ENCODE measurements around the gene SMS.

Gene SMS

DNA sequence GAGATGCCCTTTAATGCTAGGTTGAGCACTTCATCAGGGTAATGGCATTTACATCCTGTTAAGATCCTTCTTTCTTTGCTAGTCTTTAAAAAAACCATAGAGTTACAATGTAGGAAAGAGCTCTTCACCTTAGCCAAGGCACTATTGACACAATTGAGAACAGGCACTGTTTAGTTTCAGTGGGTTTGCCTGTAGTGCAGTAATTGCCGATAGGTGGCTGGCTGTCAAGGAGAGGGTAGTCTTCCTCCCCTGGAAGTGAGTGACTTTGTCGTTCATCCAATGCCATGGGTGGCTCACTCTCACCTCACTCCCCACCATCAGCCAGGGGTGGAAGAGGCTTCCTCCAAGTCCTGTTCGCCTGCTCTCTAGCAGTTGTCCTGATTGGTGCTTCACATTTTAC is 34.7 kb downstream of the SMS start:
- in situ Hi-C loops (cut with MboI; ENCODE audit: low sequenced_read_pairs) = no loop called here

GRCh38 chrX:21975812-21976211 is 35.3 kb downstream of the SMS start:
- in situ Hi-C loops (cut with MboI; ENCODE audit: low sequenced_read_pairs) = no loop called here

- in situ Hi-C loops (cut with MboI; ENCODE audit: low sequenced_read_pairs) = no loop called here
Measured at GRCh38 chrX:21978346-21978745, 37.8 kb downstream of the SMS start.

DNA sequence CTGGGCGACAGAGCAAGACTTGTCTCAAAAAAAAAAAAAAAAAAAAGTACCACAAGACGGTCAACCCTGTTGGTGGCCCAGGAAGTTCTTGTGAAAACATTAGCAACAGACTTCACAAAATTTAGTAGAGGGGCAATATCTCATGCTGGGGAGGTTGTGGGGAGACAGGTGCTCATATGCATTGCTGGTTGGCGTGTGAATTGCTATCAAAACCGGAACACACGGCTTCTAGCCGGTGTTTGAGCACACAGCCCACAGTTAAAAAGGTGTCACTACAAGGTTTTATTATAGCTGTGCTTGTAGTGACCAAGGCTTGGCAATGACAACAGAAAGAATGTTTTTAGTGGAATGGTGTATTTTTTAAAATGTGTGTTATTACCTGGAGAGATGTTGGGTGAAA is 41.8 kb downstream of the SMS start:
- in situ Hi-C loops (cut with MboI; ENCODE audit: low sequenced_read_pairs) = no loop called here

GRCh38 chrX:21985332-21985777 is 44.8 kb downstream of the SMS start:
- in situ Hi-C loops (cut with MboI; ENCODE audit: low sequenced_read_pairs) = no loop called here

DNA sequence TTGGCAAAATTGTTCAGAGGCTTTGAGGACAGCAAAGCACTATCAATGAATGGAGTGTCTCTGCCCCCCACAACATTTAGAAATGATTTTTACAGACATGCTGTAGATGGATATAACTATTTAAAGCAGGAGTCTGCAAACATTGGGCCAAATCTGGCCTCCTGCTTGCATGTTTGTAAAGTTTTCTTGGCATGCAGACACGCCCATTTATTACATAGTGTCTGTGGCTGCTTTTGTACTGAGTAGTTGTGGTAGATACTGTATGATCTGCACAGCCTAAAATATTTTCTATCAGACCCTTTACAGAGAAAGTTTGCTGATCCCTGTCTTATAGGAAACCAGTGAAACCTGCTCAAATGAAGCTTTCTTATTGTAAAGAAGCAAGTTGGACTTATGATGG is 46.1 kb downstream of the SMS start:
- in situ Hi-C loops (cut with MboI; ENCODE audit: low sequenced_read_pairs) = no loop called here

DNA sequence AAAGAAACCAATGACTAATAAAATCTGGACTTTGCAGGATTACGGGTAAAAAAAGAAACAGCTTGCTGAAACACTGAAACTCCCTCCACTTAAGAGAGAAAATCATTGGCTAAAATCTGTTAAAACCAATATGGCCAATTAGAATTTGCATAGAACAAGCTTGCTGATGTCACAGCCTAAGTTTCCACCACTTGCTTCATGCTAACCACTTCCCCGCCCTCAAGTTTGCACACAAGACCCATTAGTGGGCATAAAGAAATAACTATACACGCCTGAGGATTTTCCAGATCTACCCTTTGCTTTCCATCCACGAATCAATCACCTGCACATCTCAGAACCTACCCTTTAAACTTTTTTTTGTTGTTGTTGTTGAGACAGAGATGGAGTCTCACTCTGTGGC is 48.9 kb downstream of the SMS start:
- in situ Hi-C loops (cut with MboI; ENCODE audit: low sequenced_read_pairs) = no loop called here

GRCh38 chrX:21990832-21991231 is 50.3 kb downstream of the SMS start:
- in situ Hi-C loops (cut with MboI; ENCODE audit: low sequenced_read_pairs) = no loop called here

- in situ Hi-C loops (cut with MboI; ENCODE audit: low sequenced_read_pairs) = no loop called here
Measured at GRCh38 chrX:21991504-21991903, 51.0 kb downstream of the SMS start.

DNA sequence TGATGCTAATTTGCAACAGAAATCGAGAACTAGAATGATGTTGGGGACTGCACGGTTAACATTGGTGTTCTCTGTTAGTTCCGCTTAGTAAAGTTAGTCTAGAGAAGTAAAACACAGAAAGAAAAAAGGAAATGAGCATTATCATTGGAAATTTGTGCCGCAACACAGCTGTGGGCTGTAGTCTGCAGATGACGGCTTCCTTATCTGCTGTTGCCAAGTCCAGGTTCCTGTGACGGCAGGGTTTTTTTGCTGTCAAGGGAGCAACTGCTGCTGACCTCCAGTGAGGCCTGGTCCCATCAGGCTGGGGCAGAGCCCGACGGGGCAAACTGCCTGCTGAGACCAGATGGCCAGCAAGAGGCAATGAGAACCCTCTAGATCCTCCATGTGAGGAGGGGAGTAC is 52.8 kb downstream of the SMS start:
- in situ Hi-C loops (cut with MboI; ENCODE audit: low sequenced_read_pairs) = no loop called here

DNA sequence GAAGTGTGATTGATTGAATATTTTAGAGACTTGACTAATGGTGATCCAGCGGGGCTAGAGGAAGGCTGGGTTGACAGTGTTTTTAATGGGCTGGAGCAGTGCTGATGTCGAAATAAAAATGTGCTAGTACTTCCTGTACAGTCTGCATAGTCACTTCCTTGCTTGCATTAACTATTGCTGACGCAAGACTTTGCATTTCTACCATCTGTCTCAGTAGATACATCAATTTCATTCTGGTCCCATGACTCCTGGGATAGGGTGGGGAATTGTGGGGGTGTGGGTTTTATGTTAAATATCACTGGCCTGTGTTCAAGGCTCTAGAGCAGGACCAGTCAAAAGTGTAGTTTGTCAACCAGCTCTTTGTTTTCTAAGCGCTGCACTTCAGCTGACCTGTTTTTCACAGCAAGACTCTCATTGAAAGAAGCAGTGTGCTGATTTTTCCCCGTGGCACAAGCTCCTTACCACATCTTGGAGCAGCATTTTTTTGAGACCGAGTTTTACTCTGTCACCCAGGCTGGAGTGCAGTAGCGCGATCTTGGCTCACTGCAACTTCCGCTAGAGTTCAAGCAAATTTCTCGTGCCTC is 56.5 kb downstream of the SMS start:
- in situ Hi-C loops (cut with MboI; ENCODE audit: low sequenced_read_pairs) = no loop called here

- in situ Hi-C loops (cut with MboI; ENCODE audit: low sequenced_read_pairs) = no loop called here
Measured at GRCh38 chrX:21998037-21998436, 57.5 kb downstream of the SMS start.

GRCh38 chrX:22004866-22005265 is 64.4 kb downstream of the SMS start:
- in situ Hi-C loops (cut with MboI; ENCODE audit: low sequenced_read_pairs) = no loop called here

- in situ Hi-C loops (cut with MboI; ENCODE audit: low sequenced_read_pairs) = no loop called here
Measured at GRCh38 chrX:22012051-22012450, 71.5 kb downstream of the SMS start.

- in situ Hi-C loops (cut with MboI; ENCODE audit: low sequenced_read_pairs) = no loop called here
Measured at GRCh38 chrX:22012931-22013330, 72.4 kb downstream of the SMS start.

DNA sequence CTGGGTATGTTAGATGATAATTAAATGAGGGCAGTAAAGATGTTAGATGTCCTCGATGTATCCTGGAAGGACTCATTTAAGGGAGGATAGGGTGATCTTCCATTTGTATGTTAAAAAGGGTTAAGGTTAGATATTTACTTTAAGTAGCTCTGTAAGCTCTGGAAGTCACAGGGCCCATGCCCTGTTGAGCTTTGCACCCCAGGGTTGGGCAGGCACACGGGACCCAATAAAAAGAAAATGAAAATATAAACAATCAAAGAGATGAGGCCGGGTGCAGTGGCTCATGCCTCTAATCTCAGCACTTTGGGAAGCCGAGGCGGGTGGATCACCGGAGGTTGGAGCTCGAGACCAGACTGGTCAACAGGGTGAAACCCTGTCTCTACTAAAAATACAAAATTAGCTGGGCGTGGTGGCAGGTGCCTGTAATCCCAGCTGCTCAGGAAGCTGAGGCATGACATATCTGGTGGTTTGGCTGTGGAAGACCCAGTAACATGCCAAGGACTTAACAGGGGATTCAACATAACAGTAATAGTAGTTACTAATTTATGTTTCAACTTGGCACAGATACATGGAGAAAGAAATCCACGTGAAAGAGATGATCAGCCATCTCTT is 74.7 kb downstream of the SMS start:
- in situ Hi-C loops (cut with MboI; ENCODE audit: low sequenced_read_pairs) = no loop called here

GRCh38 chrX:22021751-22022324 is 81.3 kb downstream of the SMS start:
- in situ Hi-C loops (cut with MboI; ENCODE audit: low sequenced_read_pairs) = no loop called here

DNA sequence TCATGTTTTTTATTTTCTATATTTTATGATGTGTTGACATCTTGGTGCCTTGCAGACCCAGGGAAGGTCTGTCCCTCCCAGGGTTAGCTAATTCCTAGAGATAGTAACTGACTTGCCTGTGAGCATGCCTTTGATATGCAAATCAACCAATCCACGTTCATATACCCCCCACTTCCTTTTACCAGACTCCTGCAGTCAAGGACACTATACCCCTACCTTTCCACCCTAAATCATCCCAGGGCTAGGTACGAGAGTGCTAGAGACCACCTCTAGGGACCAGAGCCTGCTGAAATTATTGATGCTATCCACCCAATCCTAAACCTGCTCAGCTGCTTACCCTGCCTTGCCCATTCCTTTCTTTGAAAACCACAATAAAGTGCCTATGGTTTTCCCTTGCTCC is 84.1 kb downstream of the SMS start:
- in situ Hi-C loops (cut with MboI; ENCODE audit: low sequenced_read_pairs) = no loop called here

GRCh38 chrX:22025751-22026150 is 85.2 kb downstream of the SMS start:
- in situ Hi-C loops (cut with MboI; ENCODE audit: low sequenced_read_pairs) = no loop called here

- in situ Hi-C loops (cut with MboI; ENCODE audit: low sequenced_read_pairs) = no loop called here
Measured at GRCh38 chrX:22026731-22027130, 86.2 kb downstream of the SMS start.

DNA sequence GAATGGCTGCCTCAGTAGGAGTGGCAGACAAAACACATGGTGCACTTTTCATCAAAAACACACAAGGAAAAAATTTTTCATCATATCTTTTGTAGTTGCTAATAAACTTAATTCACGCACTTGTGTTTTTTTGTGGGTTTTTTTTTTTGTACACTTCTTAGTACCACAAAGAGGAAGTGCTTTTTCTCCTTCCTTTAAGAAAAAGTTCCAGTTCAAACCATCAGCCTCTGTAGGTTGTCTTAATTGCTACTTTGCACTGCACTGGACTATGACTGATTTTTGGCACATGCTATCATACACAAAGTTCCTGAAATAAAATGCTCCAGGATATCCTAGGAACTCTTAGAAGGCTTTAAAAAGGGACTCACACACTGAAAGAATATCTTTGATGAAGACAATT is 91.6 kb downstream of the SMS start, which contains the start of gene PHEX:
Gene PHEX (plus strand): TSS at position 242 of the 400 bp plus-strand sequence. CDS start 681 bp downstream, outside the sequence.
- in situ Hi-C loops (cut with MboI; ENCODE audit: low sequenced_read_pairs) = no loop called here

- in situ Hi-C loops (cut with MboI; ENCODE audit: low sequenced_read_pairs) = no loop called here
Measured at GRCh38 chrX:22032506-22032905, 92.0 kb downstream of the SMS start.

DNA sequence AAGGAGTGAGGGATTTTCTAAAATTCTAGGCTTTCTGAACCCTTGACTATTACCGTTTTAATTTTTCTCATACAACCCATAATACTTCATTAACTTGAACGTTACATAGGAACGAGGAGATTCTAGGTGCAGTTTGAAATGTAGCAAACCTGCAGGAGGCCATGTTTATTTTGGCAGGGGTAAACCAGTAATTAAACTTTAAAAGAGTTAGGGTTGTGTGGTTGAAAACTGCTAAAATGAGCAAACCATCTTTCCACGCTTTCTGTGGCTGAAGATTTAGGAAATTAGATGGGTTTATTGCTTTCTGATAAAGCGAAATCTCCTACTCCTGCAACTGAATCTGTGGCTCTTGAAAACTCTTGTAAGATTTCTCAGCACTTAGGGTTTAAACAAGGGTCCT is 93.3 kb downstream of the SMS start:
- in situ Hi-C loops (cut with MboI; ENCODE audit: low sequenced_read_pairs) = no loop called here
